Upper lobe of right lung (tissue), 1 donor: ENCODE results near the gene TTC9. TPM values are rescaled to one million over a fixed set of nuclear protein-coding genes. Genes with fewer than 3 reads are reported as not detected.

ENCODE experiments used
- ATAC-seq: fragments of 200-7000 bp; cut with Tn5 transposase; one replicate; pipeline ENCODE4 v1.9.1; 2020; ENCODE audit warnings: mild to moderate bottlenecking, moderate library complexity
- DNase-seq: peaks from one replicate; pipeline ENCODE4 v3.0.0-alpha.2; 2020
- H3K27ac ChIP-seq: fragments of 200-600 bp; one replicate; pipeline ENCODE4 v1.8.0; 2022
- H3K27me3 ChIP-seq: fragments of 200-600 bp; one replicate; pipeline ENCODE4 v1.8.0; 2022; ENCODE audit warnings: mild to moderate bottlenecking
- H3K36me3 ChIP-seq: fragments of 200-600 bp; one replicate; pipeline ENCODE4 v1.8.0; 2022
- H3K4me1 ChIP-seq: fragments of 200-600 bp; one replicate; pipeline ENCODE4 v1.8.0; 2022
- H3K4me3 ChIP-seq: fragments of 200-600 bp; one replicate; pipeline ENCODE4 v1.8.0; 2022; ENCODE audit warnings: mild to moderate bottlenecking
- H3K9me3 ChIP-seq: fragments of 200-600 bp; one replicate; pipeline ENCODE4 v1.8.0; 2022
- CTCF ChIP-seq: fragments of 200-600 bp; IDR thresholded peaks from one replicate; pipeline ENCODE4 v1.8.0; 2022; ENCODE audit warnings: antibody characterized with exemption
- intact Hi-C: fragments of 100-400 bp; cut with DNase I; formaldehyde crosslinking; loops from one replicate; pipeline ENCODE4 v1.11.0; 2022
- total RNA-seq: library from RNA; stranded (reverse); fragmentation: NEBNext Ultra II Directional; extraction: Animal tissue kit (Norgen Biotek cat#: 25700); gene quantifications from one replicate; pipeline ENCODE4 v1.2.1, GENCODE V29; 2021
- donor health status: DM: no; HTN: yes; CAD: no; lungs with severe emphysema.

The TTC9 gene
- total RNA-seq, 1 donor from 2014 or later = 6.7 TPM

GRCh38 chr14:70724944-70725343, 83.2 kb downstream of the TTC9 start:
- ATAC-seq = no peak
- no peak for DNase-seq
- H3K36me3 ChIP-seq = no peaks in the 10 kb centered on the region
- TF ChIP-seq CTCF = no peak
- no peaks in the 10 kb centered on the region for H3K9me3 ChIP-seq
- intact Hi-C loops = no loop called here
- no peaks in the 10 kb centered on the region for H3K27me3 ChIP-seq
- no peak overlapping the region for H3K4me3 ChIP-seq
- H3K27ac ChIP-seq = no peak overlapping the region
- H3K4me1 ChIP-seq = no peaks in the 10 kb centered on the region

Other genes starting within 250 kb of the TTC9 start
- gene SYNJ2BP, start 224.8 kb upstream of the TTC9 start, total RNA-seq = 42.3 TPM
- gene ADAM21, start 189.7 kb upstream of the TTC9 start, total RNA-seq = not detected
- 1.2 TPM for gene ADAM20, start 106.9 kb upstream of the TTC9 start, total RNA-seq
- gene MED6, start 41.3 kb upstream of the TTC9 start, total RNA-seq = 31.2 TPM
- 12.0 TPM for gene MAP3K9, start 167.6 kb downstream of the TTC9 start, total RNA-seq